Activated CD4-positive, CD25-positive, alpha-beta regulatory T cell treated with anti-CD3 and anti-CD28 coated beads, Interleukin-2, amount 50 U/mL, for 72 hours (primary cell): ENCODE data around the gene WDR37.
A peak's percentile ranks its signal among the peaks of the same experiment; 100 is the strongest.
"Not testable (repeated sequence)": the region's sequence is repeated elsewhere in the genome, so short reads cannot be mapped to it uniquely, and the experiment has no call there.

Experiments used
- DNase-seq: peaks from one replicate; pipeline ENCODE4 v3.0.0; 2021

Gene WDR37

DNA sequence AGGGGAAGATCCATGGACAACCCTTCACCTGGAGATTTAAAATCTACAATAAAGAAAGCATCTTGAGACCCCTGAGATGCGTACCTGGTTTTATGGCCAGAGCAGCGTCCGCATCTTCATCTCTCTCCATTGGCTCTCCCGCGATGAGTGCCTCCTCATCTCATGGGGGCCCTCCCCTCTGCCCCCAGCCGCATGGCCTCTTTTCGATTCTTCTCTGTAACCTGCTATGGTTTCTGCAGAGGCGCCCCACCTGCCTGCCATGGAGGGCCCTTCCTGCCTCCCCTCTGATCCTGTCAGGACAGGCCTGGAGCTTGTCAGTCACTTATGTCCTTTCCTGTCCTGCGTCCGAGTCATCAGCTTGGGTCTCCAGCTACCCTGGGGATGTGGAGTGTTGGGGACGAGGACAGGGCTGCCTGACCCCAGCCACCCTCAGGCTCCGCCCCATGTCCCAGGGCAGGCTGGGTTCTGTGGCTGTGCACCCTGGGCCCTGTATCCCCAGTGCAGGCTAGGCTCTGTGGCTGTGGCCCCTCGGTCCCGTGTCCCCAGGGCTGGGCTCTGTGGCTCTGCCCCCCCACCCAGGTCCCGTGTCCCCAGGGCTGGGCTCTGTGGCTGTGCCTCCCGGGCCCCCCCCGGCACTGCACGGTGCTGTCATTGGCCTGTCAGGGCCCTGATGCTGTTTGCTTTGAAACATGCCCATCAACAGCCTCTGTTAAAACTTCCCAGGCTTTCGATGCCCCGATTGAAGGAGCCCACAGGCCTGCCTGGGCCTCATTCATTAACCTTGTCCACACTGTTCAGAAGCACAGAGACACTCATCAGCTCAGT, 99.8 kb downstream of the WDR37 start:
- DNase-seq: peak; percentile 13

DNA sequence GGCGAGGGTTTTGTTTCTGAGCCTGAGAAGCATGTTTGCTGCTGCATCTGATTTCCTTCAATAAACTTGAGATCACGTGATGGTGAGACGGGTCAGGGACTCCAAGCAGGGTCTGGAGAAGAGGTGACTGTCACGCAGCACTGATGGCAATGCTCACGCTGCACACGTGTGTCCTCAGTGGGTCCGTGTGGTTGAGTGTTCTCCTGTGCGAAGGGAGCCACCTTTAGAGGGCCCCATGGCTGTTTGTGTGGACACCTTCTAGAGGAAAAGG, 100.4 kb downstream of the WDR37 start:
- DNase-seq: peak; percentile 15

DNA sequence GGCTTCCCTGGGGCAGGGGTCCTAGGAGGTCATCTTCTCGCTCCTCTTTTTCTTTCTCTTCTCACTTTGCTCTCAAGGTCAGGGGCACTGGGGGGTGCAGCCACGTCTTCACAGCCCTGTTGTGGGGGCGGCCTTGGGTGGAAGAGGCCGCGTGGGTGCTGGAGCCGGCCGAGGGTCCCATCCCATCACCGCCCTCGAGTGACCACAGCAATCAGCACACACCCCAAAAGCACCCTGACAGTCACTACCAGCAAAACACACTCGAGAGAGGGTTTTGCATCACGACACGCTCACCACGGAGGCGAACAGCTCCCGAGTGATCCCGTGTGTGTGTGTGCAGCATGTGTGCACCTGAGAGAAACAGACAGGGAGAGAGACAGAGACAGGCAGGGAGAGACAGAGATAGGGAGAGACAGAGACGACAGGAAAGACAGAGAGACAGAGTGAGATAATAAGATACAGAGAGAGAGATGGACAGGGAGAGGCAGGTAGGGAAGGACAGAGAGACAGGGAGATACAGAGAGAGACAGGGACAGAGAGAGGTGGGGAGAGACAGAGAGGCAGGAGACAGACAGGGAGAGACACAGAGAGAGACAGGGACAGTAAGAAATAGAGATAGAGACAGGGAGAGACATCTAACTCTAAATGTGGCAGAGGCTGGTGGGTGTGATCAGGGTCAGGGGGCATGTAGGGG, 100.9 kb downstream of the WDR37 start:
- DNase-seq: peak; percentile 11

DNA sequence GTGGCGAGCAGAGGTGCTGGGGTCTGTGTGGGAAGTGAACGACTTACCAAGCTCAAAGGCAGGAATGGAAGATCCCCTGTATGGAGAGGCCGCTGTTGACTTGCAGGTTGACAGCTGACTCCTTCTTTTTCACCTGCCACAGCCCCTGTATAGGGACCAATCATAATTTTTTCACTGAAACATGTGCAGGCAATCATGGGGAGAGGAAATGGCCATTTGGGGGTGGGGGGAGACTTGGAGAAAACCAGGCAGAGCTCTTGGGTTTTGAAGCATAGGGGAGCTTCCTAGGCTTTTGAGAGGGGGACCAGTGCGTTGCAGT, 101.4 kb downstream of the WDR37 start:
- peak; percentile 5 for DNase-seq

DNA sequence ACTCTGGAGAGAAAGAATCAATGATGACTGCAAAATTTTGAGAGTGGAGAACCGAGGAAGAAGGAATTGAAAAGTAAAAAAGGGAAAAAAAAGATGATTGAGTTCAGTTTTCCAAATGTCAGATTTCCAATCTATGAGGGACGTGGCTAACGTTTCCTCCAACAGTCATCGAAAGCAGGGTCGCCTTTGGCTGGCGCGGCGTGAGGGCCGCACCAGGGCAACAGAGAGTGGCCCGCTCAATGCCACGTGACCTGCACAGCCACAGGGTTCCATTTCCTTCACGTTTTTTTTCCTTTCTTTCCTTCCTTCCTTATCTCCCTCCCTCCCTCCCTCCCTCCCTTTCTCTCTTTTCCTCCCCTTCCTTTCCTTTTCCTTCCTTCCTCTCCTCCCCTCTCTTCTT, 101.9 kb downstream of the WDR37 start:
- DNase-seq: no peak

DNA sequence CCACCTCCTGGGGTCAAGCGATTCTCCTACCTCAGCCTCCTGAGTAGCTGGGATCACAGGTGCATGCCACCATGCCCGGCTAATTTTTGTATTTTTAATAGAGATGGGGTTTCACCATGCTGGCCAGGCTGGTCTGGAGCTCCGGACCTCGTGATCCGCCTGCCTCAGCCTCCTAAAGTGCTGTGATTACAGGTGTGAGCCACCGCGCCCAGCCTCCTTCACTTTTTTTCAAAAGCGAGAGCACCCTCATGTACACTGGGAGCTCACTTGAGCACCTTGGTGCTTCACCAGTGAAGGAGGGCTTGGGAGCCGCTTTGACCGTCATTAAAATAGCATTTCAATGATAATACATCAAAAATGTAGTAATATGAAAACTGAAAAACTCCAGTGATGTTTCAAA, 102.4 kb downstream of the WDR37 start:
- DNase-seq: peak; percentile 7

DNA sequence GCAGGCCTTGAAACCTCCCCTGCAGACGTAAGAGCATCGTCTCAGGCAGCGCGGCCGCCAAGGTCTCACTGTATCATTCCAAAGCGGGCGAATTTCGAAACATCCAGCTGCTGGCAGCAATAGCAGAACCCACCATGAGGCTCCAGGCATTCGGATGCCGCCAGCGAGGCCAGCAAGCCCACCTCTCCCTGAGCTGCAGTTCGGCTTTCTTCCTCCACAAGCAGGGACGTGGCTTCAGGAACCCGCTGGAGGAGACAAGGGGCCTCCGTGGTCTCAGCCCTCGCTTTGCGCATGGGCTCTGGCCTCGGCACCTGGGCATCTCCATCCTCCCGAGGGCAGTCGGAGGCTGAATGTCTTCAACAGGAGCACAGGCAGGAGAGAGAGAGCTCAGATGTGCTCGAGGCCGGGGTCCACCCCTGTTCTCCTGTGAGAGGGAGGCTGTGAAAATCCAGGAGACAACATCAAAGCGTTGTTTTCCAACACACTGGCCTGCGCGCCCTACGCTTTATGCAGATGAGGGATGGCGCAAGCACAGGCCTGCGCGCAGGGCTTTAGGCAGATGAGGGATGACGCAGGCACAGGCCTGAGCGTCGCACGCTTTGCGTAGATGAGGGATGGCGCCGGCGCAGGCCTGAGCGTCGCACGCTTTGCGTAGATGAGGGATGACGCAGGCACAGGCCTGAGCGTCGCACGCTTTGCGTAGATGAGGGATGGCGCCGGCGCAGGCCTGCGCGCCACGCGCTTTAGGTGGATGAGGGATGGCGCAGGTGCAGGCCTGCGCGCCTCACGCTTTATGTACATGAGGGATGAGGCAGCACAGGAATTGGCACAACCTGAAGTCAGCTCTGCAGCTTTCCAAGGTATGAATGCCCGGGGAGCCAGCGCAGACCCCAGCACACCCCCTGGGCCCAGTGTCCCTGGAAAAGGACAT, 103.2 kb downstream of the WDR37 start:
- peak; percentile 28 for DNase-seq

DNA sequence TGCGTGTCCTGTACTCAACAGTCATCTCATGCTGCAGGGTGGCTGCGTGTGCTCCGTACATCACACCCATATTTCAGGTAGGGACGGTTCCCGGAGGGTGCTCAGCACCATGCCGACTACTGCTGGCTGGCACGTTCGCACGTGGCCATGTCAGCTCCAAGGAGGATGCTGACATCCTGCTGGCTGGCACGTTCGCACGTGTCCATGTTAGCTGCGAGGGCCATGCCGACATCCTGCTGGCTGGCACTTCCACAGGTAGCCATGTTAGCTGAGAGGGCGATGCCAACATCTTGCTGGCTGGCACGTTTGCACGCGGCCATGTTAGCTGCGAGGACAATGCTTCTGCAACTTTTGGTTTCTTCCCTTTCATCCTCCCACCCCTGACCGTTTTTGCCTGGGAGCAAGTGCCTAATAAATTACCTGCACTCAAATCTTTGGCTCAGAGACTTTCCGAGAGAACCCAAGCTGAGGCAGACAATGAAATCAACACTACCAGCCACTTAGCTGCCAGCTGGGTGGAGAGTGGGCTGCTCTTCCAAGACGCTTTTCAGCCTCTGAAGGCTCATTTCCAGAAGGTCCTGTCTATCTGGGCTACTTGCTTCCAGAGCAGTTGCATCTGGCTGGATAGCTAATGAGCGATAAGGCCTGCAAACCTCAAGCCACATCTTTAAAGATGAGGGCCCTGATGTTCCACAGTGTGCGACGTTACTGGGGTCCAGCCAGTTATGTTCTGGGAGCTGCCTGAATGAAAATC, 104.6 kb downstream of the WDR37 start:
- DNase-seq: peak; percentile 11

DNA sequence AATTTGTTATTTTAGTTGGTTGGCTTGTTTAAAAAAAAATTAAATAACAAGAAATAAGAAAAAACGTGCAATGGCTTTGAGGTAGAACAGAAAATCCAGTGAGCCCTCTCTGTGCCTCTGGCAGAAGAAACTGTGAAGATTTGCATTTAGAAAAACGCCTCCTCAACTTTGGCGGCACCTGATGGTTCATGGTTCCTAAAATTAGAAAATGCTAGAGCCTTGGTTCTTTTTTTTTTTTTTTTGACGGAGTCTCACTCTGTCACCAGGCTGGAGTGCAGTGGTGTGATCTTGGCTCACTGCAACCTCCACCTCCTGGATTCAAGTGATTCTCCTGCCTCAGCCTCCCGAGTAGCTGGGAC, 105.1 kb downstream of the WDR37 start:
- DNase-seq: not testable (repeated sequence)

DNA sequence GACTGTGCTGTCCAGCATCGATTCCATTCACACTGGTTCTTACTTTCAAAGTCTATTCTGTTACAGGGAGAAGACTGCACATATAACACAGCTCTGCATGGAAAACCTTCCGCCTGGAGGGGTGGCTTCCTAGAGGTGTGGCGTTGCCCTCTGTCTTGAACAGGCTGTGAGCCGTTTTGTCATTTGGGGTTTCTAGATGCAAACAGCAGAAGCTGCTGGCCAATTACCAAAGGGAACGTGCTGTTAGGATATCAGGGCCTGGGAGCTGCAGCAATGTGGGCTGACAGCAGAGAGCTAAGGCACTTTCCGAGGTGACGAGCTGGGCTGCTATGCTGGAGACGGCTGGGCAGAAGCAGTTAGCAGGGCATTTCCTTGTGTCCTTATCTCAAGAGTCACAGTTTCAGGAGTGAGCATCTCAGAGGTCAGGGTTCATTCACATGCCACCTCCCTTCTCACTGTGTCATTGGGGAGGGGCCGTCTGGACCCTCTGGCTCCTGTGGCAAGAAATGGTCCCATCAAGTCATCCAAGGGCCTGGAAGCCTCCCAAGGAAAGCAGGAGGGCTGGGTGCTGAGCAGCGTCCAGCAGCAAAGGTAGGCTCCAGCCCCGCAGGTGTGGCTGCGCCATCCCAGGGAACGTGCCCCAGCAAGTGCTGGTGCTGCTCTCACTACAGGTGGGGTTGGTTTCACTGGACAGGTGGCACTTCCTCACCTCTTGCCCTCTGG, 106.5 kb downstream of the WDR37 start:
- peak; percentile 18 for DNase-seq

DNA sequence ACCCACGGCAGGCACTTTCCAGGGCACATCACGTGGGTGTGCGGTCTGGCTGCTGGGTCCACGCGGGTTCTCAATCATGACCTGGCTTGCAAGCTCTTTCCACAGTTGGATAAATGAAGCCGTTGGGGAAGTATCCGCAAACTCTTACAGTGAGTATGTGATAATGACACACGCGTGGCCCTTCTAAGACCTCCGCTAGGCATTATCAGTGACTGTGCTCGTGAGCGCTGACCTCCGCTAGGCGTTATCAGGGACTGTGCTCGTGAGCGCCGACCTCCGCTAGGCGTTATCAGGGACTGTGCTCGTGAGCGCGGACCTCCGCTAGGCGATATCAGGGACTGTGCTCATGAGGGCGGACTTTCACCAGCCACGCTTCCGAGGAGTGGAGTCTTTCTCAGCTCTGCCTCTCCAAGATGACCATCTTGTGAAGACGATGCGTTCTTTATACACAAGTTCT, 107.0 kb downstream of the WDR37 start:
- DNase-seq: peak; percentile 21

DNA sequence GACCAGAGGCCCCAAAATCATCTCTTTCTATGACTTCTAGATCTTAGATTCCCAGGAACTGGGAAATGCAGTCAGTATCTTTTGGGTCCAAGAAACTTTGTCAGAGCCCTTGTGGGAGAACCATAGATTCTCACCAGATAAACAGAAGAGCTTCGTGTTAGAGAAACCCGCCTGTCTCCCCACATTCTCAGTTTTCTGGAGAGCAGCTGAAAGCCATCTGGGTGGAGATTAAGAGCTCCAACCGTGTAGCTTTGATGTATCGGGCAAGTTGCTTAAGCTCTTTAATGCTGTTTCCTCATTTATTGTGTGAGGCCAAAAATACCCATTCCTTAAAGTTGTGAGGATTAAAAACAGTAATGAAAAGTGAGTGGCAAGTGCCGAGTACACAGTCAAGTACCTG, 107.6 kb downstream of the WDR37 start:
- no peak for DNase-seq

DNA sequence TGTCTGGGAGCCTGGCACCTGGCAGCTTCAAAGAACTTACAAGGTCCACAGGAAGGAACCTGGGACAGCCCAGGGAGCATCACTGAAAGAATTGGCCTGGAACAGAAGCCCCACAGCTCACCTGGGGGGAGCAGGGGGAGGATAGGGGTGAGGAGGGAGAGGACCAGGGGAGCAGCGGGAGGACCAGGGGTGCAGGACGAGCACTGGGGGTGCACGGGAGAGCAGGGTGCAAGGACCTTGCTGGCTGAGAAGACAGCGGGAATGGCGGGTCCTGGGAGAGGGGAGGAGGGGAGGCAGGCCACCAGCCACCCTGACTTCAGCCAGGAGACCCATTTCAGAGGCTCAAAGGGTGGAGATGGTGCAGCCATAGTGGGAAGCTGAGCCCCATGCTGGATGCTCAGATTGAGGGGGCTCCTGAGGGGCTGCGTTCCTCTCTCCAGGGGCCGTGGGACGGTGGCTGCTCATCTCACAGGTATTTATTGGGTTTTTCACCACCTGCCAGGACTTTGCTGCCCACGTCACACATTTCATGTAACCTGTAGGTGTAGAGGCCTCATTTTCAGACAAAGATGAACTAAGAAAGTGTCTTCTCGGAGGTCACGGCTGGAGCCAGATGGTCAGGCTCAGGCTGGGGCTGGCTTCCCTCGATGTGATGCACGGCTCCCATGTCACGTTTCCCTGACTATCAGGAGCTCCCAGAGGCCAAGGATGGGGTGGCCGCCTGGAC, 110.1 kb downstream of the WDR37 start:
- no peak for DNase-seq

DNA sequence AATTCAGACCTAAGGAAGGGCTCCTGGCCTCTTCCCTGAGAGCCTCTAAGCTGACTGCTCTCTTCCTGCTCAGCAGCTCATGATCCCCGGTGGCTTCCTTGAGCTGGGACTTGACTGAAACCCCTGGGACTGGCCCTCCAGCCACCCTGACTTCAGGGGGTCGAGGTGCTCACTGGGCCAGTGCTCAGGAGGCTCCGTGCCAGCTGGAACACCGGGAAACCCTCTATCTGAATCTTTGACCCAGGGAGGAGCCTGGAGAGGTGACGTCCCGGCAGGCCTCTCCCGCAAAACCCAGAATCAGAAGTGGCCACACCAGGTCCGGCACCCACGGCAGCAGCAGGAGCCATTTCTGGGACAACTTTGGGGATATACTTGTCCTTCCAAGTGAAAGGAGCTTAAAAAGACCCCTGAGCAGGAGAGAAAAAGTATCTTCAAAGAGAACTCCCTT, 110.7 kb downstream of the WDR37 start:
- DNase-seq: no peak

DNA sequence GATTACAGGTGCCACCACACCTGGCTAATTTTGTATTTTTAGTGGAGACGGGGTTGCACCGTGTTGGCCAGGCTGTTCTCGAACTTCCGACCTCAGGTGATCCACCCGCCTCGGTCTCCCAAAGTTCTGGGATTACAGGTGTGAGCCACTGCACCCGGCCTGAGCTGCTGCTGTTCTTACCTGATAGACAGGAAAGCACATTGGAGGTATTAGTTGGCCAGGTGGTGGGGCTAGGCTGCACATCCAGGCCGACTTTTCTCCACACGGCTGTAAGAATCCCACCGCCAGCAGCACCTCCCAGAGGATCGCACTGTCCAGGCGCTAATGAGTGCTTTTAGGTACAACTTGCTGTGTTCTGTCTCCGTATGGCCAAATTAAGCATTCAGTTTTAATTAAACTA, 112.6 kb downstream of the WDR37 start:
- DNase-seq: no peak

DNA sequence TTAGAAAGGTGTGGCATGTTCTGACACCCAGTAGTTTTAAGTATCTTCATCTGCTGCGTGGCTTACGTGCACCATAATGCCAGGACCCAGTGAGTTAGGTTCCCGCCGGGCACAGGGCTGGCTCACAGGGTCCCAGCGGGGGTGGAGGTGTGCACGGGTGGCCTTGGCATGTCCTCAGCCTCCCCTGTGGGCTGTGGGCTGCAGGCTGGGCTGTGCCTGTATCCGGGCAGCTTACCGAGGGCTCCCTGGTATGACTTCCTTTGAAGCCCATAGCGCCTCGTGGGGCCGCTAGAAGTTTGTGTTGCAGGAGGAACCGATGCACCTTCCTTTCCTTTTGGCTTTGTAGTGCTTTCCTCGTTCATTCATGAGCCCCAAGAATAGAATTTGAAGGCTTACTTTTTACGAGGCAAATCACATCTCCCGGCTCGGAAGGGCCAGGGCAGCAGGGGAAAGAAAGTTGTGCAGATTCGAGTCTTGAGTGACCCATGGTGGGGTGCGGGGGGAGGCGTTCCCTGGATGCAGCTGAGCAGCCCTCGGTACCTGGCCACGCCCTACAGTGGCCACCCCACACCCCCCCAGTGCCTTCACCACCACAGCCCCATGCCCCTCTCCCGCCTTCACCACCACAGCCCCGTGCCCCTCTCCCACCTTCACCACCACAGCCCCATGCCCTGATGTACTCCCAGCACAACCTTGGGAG, 113.2 kb downstream of the WDR37 start:
- no peak for DNase-seq

DNA sequence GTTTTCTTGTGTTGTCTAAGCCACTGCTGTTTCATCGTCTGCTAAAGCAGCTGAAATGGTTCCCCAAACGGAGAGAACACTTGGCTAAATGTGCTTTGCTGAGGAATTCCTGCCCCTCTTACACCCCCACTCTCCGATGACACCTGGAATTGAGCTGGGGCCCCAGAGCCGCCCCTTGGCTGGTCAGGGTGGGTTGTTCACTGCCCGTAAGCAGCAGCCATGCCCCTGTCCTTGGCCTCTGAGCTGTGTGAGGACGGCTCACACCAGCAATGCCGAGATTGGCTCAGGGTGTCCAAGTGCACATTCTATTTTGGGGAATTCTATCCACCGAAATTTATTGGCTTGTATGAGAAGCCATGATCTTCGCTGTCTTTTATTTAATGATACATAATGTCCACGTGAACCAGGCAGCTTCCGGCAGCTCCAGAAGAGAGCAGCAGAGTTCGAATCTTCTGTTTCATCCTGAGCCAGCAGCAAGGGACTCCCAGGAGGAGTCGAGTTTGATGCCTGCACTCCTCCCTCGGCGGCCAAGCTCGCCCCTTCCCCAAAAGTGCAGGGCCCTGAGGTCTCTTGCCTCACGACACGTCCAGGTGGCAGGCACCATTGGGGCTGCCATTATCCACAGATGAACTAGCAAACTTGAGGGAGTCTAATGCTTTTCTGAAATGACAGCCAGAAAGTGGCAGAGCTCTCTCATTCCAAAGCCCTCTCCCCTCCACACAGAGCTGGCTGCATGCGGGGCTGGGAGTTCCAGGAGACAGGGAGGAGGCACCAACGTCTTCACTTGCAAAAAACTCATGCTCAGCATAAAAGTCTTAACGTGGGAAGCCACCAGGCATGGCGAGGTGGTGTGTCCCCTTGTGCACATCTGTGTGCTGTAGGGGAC, 114.0 kb downstream of the WDR37 start:
- DNase-seq: no peak

DNA sequence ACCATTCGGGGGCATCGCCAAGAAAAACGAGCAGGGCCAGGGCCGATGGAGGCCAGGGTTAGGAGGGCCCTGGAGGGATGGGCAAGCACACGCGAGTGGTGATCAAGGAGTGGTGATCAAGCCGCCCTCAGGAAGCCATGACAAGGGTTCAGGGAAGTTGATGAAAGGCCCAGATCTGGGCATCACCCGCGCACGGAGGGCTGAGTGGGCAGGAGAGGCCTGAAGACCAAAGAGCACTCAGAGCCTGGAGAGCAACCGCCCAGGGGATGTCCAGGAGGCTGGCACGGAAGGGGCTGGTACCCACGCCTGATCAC, 114.6 kb downstream of the WDR37 start:
- DNase-seq: no peak

DNA sequence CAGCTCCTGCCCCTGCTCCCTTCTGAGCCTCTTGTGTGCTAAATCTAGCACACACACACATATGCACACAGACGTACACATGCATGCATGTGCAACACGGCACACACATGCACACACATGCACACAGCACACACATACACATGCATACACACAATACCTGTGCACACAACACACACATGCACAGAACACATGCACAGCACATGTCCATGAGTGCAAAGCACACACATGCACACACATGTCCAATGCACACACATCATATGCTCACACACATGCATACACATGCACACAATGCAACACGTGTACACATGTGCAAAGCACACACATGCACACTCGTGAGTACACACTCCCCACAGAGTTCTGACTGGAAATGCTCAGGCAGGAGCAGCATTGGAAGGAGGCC, 115.0 kb downstream of the WDR37 start:
- no peak for DNase-seq

DNA sequence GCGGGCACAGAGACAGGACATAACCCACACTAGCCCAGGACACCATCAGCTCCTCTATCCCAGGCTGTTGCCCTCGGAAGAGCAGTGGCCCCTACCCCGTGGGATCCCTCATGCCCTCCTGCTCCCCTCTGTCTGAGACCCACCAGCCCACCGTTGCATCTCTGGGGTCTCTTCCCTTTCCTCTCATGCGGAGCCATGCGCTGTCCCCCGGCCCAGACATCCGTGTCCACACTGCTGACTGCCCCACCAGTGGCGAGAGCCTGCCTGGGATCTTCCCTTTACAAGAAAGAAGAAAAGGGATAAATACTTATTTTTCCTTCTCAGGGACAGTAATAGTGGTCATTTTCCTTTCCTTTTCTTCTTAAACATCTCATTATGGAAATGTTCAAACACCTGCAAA, 115.4 kb downstream of the WDR37 start:
- no peak for DNase-seq
